CD1c-positive myeloid dendritic cell (primary cell): ENCODE data around the gene ATMIN.

ENCODE experiments used
- DNase-seq: peaks from one replicate; pipeline ENCODE4 v3.0.0-alpha.2; 2016; ENCODE audit errors: extremely low spot score

ATMIN gene

GRCh38 chr16:81035398-81035974 lies at the start of gene ATMIN:
ATMIN (plus strand) TSS chr16:81035842; CDS start chr16:81035871, 29 bp downstream.
- DNase-seq: peak; percentile 97

GRCh38 chr16:80986557-80986956 lies 49.1 kb upstream of the ATMIN start:
- DNase-seq: no peak

- DNase-seq: no peak
Observed at GRCh38 chr16:80988756-80989155, 46.9 kb upstream of the ATMIN start.

DNA sequence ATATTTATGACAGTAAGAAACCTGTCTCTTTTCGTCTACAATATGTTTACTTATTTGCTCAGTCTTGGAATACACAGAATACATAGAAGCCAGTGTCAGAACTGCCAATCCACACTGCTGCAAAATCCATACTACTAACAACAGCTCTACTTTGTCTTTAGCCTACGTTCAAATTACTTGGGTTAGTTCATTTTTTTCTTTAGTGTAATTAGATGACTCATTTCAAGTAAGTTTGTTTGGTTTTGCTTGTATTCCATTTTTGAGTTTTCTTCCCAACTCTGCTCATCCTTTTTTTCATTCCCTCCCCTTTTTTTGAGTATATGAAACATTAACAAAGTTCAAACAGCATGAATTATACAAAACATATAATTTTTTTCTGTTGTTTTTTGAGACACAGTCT lies 45.8 kb upstream of the ATMIN start:
- DNase-seq: no peak

- no peak for DNase-seq
Observed at GRCh38 chr16:80990577-80990976, 45.1 kb upstream of the ATMIN start.

- no peak for DNase-seq
Observed at GRCh38 chr16:80990978-80991377, 44.7 kb upstream of the ATMIN start.

DNA sequence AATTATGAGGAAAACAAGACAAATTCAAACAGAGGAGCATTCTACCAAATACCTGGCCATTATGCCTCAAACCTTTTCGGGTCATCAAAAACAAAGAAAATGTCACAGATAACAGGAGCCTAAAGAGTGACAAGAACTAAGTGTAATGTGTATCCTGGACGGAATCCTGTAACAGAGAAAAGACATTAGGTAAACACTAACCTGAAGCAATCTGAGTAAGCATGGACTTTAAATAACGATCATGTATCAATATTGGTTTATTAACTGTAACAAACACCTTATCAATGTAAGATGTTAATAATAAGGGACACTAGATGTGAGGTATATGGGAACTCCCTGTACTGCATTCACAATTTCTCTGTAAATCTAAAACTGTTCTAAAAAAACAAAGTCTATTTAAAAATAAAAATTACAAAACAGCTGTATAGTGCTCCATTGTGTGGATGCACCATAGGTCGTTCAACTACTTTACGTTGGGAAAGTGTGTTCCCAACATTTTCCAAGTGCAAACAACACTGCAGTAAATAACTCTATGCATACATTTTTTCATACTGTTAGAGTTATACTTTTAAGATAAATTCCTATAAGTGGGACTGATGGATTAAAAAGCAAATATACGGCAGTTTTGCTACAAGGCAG lies 43.7 kb upstream of the ATMIN start:
- no peak for DNase-seq

- no peak for DNase-seq
Observed at GRCh38 chr16:80992676-80993293, 42.9 kb upstream of the ATMIN start.

DNA sequence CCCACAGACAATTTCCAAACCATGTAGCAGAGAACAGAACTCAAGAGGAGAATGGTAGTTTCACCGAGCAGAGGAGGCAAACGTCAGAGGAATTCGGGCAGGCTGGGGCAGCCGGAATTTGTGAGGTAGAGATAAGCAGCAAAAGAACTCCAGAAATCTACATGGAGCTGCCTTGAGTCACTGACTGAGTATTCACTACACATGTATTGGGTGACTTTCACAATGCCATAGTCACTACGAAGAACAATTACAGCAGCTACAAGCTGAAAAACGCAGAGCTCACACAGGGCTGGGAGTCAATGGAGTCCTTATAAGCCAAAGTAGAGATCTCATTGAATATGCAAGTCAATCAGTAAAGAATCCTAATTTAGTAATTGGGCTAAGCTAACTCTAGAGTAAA lies 42.3 kb upstream of the ATMIN start:
- DNase-seq: no peak

- no peak for DNase-seq
Observed at GRCh38 chr16:80993834-80994233, 41.8 kb upstream of the ATMIN start.

DNA sequence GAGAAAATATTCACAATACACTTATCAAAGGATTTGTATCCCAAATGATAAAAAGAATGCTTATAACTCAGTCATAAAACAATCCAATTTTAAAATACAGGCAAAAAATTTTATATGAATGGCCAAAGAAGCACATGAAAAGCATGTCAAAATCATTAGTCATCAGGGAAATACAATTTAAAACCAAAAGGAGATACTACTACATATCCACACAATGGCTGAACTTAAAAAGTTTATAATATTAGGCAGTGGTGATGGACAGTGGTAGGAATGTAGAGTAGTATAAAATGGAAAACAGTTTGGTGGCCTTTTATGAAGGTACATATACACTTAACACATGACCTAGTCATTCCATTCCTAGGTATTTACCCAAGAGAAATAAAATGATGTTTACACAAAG lies 41.2 kb upstream of the ATMIN start:
- DNase-seq: no peak

GRCh38 chr16:80996688-80997138 lies 38.9 kb upstream of the ATMIN start:
- no peak for DNase-seq

DNA sequence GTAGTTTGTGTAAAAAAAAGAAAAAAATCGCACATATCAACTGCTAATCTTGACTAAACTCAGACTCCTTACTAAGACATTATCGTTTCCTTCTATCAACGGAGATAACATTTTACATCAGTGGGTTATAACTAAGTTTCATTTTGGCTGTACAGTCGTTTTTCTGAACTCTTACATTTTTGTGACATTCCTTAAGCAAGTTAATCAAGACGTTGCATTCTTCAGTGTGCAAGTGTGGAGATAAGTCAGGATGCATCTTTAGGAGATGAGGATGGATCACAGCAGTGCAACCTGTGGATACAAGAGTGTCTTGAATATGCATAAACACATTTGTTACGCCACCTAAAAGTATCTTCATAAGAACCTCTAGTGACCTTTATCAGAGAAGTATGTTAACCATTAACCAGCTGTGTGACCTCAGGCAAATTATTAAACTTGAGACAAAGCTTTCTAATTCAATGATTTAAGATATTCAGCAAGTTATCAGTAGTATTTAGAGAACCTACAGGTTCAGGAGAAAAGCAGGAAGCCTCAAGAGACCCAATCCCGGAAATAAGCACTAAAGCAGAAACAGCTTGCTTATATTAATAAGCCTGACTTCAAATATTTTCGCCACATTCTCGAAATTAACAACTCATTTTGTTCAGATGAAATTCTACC lies 38.4 kb upstream of the ATMIN start:
- DNase-seq: peak; percentile 45

- DNase-seq: peak; percentile 90
Observed at GRCh38 chr16:80997964-80998620, 37.5 kb upstream of the ATMIN start.

DNA sequence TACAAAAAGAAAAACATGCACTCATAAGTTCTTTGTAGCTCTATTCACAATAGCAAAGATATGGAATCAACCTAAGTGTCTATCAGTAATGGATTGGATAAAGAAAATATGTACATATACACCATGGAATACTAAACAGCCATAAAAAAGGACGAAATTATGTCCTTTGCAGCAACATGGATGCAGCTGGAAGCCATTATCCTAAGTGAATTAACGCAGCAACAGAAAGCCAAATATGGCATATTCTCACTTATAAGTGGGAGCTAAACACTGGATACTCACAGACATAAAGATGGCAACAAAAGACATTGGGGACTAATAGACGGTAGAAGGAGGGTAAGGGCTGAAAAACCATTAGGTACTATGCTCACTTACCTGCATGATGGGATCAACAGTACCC lies 34.8 kb upstream of the ATMIN start:
- no peak for DNase-seq

DNA sequence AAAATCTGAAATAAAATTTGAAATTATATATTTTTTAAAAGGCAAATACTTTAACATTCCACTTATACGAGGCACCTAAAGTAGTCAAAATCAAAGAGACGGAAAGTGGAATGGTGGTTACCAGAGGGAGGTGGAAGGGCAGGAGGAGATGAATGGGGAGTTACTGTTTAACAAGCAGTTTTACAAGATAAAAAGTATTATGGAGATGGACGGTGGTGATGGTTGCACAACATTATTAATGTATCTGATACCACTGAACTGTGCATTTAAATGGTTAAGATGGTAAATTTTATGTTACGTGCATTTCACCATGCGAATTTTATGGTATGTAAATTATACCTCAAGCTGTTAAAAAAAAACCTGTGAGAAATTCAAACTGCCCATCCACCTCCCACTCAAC lies 34.3 kb upstream of the ATMIN start:
- no peak for DNase-seq

DNA sequence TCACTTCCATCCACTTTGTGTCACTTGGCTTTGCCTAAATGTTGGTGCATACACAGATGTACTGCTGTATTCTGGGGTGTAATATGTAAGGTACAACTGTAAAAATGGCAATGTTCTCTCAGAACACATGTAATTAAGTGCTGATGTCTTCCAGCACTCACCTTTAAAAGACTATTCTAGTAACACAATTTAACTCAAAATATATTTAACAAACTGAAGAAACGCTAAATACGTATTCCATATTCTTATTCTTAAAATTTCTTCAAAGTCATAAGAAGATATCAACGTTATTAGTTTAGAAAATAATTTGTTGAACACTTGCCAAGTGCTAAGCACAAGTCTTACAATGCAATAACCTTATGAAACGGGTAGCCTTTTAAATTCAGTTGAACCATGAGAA lies 32.6 kb upstream of the ATMIN start:
- DNase-seq: no peak

DNA sequence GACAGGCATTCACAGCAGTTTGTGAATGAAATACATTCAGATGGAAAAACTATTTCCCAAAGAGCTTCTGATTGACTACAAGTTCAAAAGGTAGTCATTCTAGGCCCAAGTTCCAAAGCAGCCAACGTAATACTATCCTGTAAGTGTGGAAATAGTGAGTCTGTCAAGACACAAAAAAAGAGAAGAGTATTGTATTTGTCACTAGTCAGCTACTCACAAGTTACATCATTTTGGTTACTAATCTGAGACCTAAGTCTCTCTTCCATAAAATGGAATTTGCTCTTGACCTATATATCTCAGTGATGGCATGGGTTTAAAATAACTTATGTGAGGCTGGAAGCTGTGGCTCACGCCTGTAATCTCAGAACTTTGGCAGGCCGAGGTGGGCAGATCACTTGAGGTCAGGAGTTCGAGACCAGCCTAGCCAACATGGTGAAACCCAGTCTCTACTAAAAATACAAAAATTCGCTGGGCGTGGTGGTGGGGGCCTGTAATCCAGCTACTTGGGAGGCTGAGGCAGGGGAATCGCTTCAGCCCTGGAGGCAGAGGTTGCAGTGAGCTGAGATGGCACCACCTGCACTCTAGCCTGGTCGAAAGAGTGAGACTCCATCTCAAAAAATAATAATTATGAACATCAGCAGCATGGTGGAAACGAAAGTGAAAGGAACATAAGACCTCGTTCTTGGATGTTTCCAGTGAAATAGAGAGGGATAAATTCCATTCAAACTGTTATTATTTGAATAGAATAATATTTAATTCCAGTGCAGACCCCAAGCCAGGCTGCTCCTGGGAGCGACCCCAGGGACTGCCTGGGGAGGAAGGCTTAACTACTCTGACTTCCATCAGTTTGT lies 31.8 kb upstream of the ATMIN start:
- peak; percentile 61 for DNase-seq

- peak; percentile 81 for DNase-seq
Observed at GRCh38 chr16:81004646-81005353, 30.8 kb upstream of the ATMIN start.

- DNase-seq: no peak
Observed at GRCh38 chr16:81005610-81006161, 30.0 kb upstream of the ATMIN start.
